Adrenal gland (tissue), 12 donors: ENCODE data around the gene MLYCD. TPM values are rescaled to one million over a fixed set of nuclear protein-coding genes. Genes with fewer than 3 reads are reported as not detected.
"Not testable (repeated sequence)": the region's sequence is repeated elsewhere in the genome, so short reads cannot be mapped to it uniquely, and the experiment has no call there.

ENCODE experiments used
- DNase-seq, 7 donors: peaks; one replicate each; pipeline ENCODE4 v3.0.0-alpha.2; 2019 to 2020
- H3K27ac ChIP-seq, 5 donors: fragments of 200-600 bp; sonication (generic) in 4 of 5; 1 replicate in 3 of 5; 2 replicates in 2 of 5; pipeline versions ENCODE4 v1.5.1 to v1.8.0; 2016 to 2020; ENCODE audit warnings: mild to moderate bottlenecking in 1 of 5
- H3K27me3 ChIP-seq: fragments of 200-600 bp; 2 replicates; pipeline ENCODE4 v1.8.0; 2021
- H3K36me3 ChIP-seq, 2 donors: fragments of 200-600 bp; replicated peaks in 1 of 2; 1 replicate in 1 of 2; 2 replicates in 1 of 2; pipeline versions ENCODE4 v1.5.1 to v1.8.0; 2018 to 2022
- H3K4me1 ChIP-seq, 2 donors: fragments of 200-600 bp; replicated peaks in 1 of 2; 1 replicate in 1 of 2; 2 replicates in 1 of 2; pipeline versions ENCODE4 v1.5.1 to v1.8.0; 2018 to 2021
- H3K4me3 ChIP-seq, 4 donors: fragments of 200-600 bp; sonication (generic) in 3 of 4; one replicate each; pipeline ENCODE4 v1.5.1; 2016 to 2018
- H3K9me3 ChIP-seq, 3 donors: fragments of 200-600 bp; sonication (generic) in 1 of 3; replicated peaks in 1 of 3; 1 replicate in 2 of 3; 2 replicates in 1 of 3; pipeline versions ENCODE4 v1.5.1 to v1.8.0; 2016 to 2021
- CTCF ChIP-seq, 6 experiments: fragments of 450-650 bp in 4 of 6; fragments of 200-600 bp in 2 of 6; sonication (generic) in 1 of 6; IDR thresholded peaks; 1 replicate in 5 of 6; 2 replicates in 1 of 6; pipeline versions ENCODE4 v1.5.1 to v1.8.0; 2016 to 2021; ENCODE audit warnings: antibody characterized with exemption in 6 of 6, mild to moderate bottlenecking in 2 of 6, moderate library complexity in 1 of 6
- POLR2A ChIP-seq, 2 donors: fragments of 450-650 bp; IDR thresholded peaks; one replicate each; pipeline ENCODE4 v1.6.1; 2017; ENCODE audit warnings: antibody characterized with exemption in 2 of 2, mild to moderate bottlenecking in 2 of 2, moderate library complexity in 1 of 2
- WGBS, 4 donors: extraction: QIAGEN DNeasy Blood & Tissue Kit in 2 of 4; methylation state at CpG; one replicate each; pipeline versions ENCODE4 v1.1.5 to v1.1.7; 2013 to 2017; 5-methylcytosine and 5-hydroxymethylcytosine counted together
- intact Hi-C, 2 donors: fragments of 100-400 bp; cut with DNase I; formaldehyde crosslinking; loops; one replicate each; pipeline versions ENCODE4 v1.14.1 to v1.15.0; 2022 to 2023
- polyA plus RNA-seq, 3 donors: library from polyadenylated mRNA; stranded (reverse); fragments of 200-250 nt in 2 of 3; fragments of 350-450 nt in 1 of 3; fragmentation: Illumina TruSeq in 1 of 3; extraction: RNeasy Lipid Tissue Mini Kit (QIAGEN cat#74804) in 1 of 3; gene quantifications; one replicate each; pipeline ENCODE4 v1.2.3, GENCODE V29; 2013 to 2014
- total RNA-seq, 9 donors: library from RNA; depleted of rRNA in 4 of 9; stranded (reverse); fragments of >200 nt in 4 of 9; fragments of 120-200 nt in 1 of 9; fragmentation: NEBNext Ultra II Directional in 1 of 9; extraction: Animal tissue kit (Norgen Biotek cat#: 25700) in 1 of 9; gene quantifications; one replicate each; pipeline versions ENCODE4 v1.1.0 to v1.2.4, GENCODE V29; 2013 to 2023
- donor health status: healthy with polysubstance abuse.
- donor health status: Bipolar disorder and iron deficiency.
- donor health status: DM: yes; HTN: yes; CAD: no.
- donor health status: DM: no; HTN: no; CAD: no.
- donor health status: DM: no; HTN: no; CAD: no.
- donor health status: DM: yes; HTN: yes; CAD: no.

Gene MLYCD
- total and polyA plus RNA-seq, 12 donors: 3.9 to 16.6 (median 10.2) TPM

GRCh38 chr16:83940119-83940518, 41.2 kb downstream of the MLYCD start:
- H3K9me3 ChIP-seq: no peaks in the 10 kb centered on the region
- H3K27ac ChIP-seq: no peak overlapping the region
- no peaks in the 10 kb centered on the region for H3K36me3 ChIP-seq
- intact Hi-C loops: no loop called here
- H3K27me3 ChIP-seq: no peaks in the 10 kb centered on the region
- no peak for DNase-seq
- H3K4me3 ChIP-seq: no peak overlapping the region
- peaks cover 0 to 20% of the 10 kb centered on the region in 2 donors for H3K4me1 ChIP-seq
- 77 to 86% (median 80%) methylated on average over 8 to 12 of the region's 12 CpGs for WGBS, 4 donors
- no peak for TF ChIP-seq POLR2A (IDR thresholded peaks at IDR 0.05)
- no peak for TF ChIP-seq CTCF (IDR thresholded peaks at IDR 0.05)

- no peaks in the 10 kb centered on the region for H3K9me3 ChIP-seq
- intact Hi-C loops: no loop called here
- no peak for DNase-seq
- TF ChIP-seq CTCF (IDR thresholded peaks at IDR 0.05): no peak
- H3K36me3 ChIP-seq: no peaks in the 10 kb centered on the region
- H3K4me1 ChIP-seq: peaks cover 0 to 20% of the 10 kb centered on the region in 2 donors
- 87 to 94% (median 91%) methylated on average over 27 to 28 of the region's 28 CpGs for WGBS, 4 donors
- H3K4me3 ChIP-seq: no peak overlapping the region
- H3K27ac ChIP-seq: no peak overlapping the region
- no peaks in the 10 kb centered on the region for H3K27me3 ChIP-seq
These were observed 41.9 kb downstream of the MLYCD start for GRCh38 chr16:83940630-83941378.

GRCh38 chr16:83941546-83941945, 42.6 kb downstream of the MLYCD start:
- H3K36me3 ChIP-seq, H3K27ac ChIP-seq, H3K27me3 ChIP-seq, intact Hi-C loops, DNase-seq, H3K9me3 ChIP-seq, H3K4me3 ChIP-seq: not testable (repeated sequence)
- H3K4me1 ChIP-seq: peaks cover 0 to 20% of the 10 kb centered on the region in 2 donors
- 97 to 99% (median 98%) methylated on average over 9 of the region's 9 CpGs for WGBS, 4 donors

- Histone ChIP-seq H3K4me3 (no peak overlapping the region), H3K36me3 (no peaks in the 10 kb centered on the region), H3K27ac (no peak overlapping the region), H3K4me1 (peaks cover 0 to 20% of the 10 kb centered on the region in 2 donors), H3K9me3 (no peaks in the 10 kb centered on the region), H3K27me3 (no peaks in the 10 kb centered on the region)
- TF ChIP-seq POLR2A (IDR thresholded peaks at IDR 0.05): no peak
- TF ChIP-seq CTCF (IDR thresholded peaks at IDR 0.05): no peak
- DNase-seq: no peak
- WGBS, 4 donors: 83 to 97% (median 90%) methylated on average over 13 to 14 of the region's 14 CpGs
- intact Hi-C loops: no loop called here
These were observed 43.2 kb downstream of the MLYCD start for GRCh38 chr16:83942074-83942473.
